IMR-90 (cell line): ENCODE measurements around the gene HUWE1.

Experiments
- CEBPB ChIP-seq: IDR thresholded peaks from 2 replicates; pipeline ENCODE4 v1.6.1; 2012; ENCODE audit warnings: low read depth, low read length, improper control_type of control experiment
- MAFK ChIP-seq: IDR thresholded peaks from 2 replicates; pipeline ENCODE4 v1.6.1; 2012; ENCODE audit warnings: low read depth, low read length, improper control_type of control experiment
- MAZ ChIP-seq: IDR thresholded peaks from 2 replicates; pipeline ENCODE4 v1.6.1; 2012; ENCODE audit warnings: low read depth, mild to moderate bottlenecking, low read length, improper control_type of control experiment, moderate library complexity, borderline replicate concordance
- MXI1 ChIP-seq: IDR thresholded peaks from 2 replicates; pipeline ENCODE4 v1.6.1; 2012; ENCODE audit warnings: low read depth, mild to moderate bottlenecking, low read length, moderate library complexity, borderline replicate concordance
- POLR2A ChIP-seq: IDR thresholded peaks from 2 replicates; pipeline ENCODE4 v1.6.1; 2012; ENCODE audit warnings: mild to moderate bottlenecking, low read depth, low read length
- RAD21 ChIP-seq: IDR thresholded peaks from 2 replicates; pipeline ENCODE4 v1.6.1; 2012; ENCODE audit warnings: low read length, improper control_type of control experiment
- RCOR1 ChIP-seq: IDR thresholded peaks from 2 replicates; pipeline ENCODE4 v1.6.1; 2012; ENCODE audit warnings: mild to moderate bottlenecking, low read length, improper control_type of control experiment; ENCODE audit not compliant: insufficient replicate concordance
- RFX5 ChIP-seq: IDR thresholded peaks from 2 replicates; pipeline ENCODE4 v1.8.0; 2012; ENCODE audit warnings: low read depth, mild to moderate bottlenecking, low read length, moderate library complexity
- SMC3 ChIP-seq: fragments of 150-350 bp; IDR thresholded peaks from 2 replicates; pipeline ENCODE4 v1.6.1; 2016; ENCODE audit warnings: low read depth, mild to moderate bottlenecking, antibody characterized with exemption, low read length, moderate library complexity
- USF2 ChIP-seq: fragments of 150-350 bp; IDR thresholded peaks from 2 replicates; pipeline ENCODE4 v1.6.1; 2017; ENCODE audit warnings: mild to moderate bottlenecking, antibody characterized with exemption, low read length, low read depth
- TF ChIP-seq, protein P1 (sequence below): conservative IDR thresholded peaks from 2 replicates; pipeline ENCODE4 v1.5.1; 2012; ENCODE audit warnings: mild to moderate bottlenecking, low read depth, low read length, improper control_type of control experiment

- TF ChIP-seq RAD21 = no peak
- TF ChIP-seq, protein P1, sequence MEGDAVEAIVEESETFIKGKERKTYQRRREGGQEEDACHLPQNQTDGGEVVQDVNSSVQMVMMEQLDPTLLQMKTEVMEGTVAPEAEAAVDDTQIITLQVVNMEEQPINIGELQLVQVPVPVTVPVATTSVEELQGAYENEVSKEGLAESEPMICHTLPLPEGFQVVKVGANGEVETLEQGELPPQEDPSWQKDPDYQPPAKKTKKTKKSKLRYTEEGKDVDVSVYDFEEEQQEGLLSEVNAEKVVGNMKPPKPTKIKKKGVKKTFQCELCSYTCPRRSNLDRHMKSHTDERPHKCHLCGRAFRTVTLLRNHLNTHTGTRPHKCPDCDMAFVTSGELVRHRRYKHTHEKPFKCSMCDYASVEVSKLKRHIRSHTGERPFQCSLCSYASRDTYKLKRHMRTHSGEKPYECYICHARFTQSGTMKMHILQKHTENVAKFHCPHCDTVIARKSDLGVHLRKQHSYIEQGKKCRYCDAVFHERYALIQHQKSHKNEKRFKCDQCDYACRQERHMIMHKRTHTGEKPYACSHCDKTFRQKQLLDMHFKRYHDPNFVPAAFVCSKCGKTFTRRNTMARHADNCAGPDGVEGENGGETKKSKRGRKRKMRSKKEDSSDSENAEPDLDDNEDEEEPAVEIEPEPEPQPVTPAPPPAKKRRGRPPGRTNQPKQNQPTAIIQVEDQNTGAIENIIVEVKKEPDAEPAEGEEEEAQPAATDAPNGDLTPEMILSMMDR = no peak
- TF ChIP-seq USF2 = no peak
- TF ChIP-seq SMC3 = no peak
- TF ChIP-seq RFX5 = no peak
- no peak for TF ChIP-seq MXI1
- TF ChIP-seq RCOR1 = no peak
- no peak for TF ChIP-seq MAZ
- no peak for TF ChIP-seq CEBPB
- TF ChIP-seq MAFK = no peak
- no peak for TF ChIP-seq POLR2A
Observed at GRCh38 chrX:53598169-53598568, 88.3 kb downstream of the HUWE1 start.
